NCI-H510A treated with DMSO at 0.1 percent for 48 hours (cell line): ENCODE data around the gene FRMPD4.
"Not testable (repeated sequence)": the region's sequence is repeated elsewhere in the genome, so short reads cannot be mapped to it uniquely, and the experiment has no call there.

Source experiments
- DNase-seq: peaks from one replicate; lab custom pipeline; 2025; lab: John Stamatoyannopoulos, UW

The FRMPD4 gene

GRCh38 chrX:12440246-12440645, 302.0 kb downstream of the FRMPD4 start:
- no peak for DNase-seq

- no peak for DNase-seq
These were observed 303.3 kb downstream of the FRMPD4 start for GRCh38 chrX:12441381-12442128.

- no peak for DNase-seq
These were observed 305.3 kb downstream of the FRMPD4 start for GRCh38 chrX:12443534-12444098.

- no peak for DNase-seq
These were observed 308.2 kb downstream of the FRMPD4 start for GRCh38 chrX:12446342-12447075.

GRCh38 chrX:12447448-12448064, 309.3 kb downstream of the FRMPD4 start:
- DNase-seq = no peak

GRCh38 chrX:12452268-12452667, 314.0 kb downstream of the FRMPD4 start:
- DNase-seq = no peak

- no peak for DNase-seq
These were observed 322.7 kb downstream of the FRMPD4 start for GRCh38 chrX:12460929-12461328.

- no peak for DNase-seq
These were observed 324.8 kb downstream of the FRMPD4 start for GRCh38 chrX:12463052-12463451.

GRCh38 chrX:12463873-12464272, 325.6 kb downstream of the FRMPD4 start:
- DNase-seq = no peak

- no peak for DNase-seq
These were observed 329.0 kb downstream of the FRMPD4 start for GRCh38 chrX:12467321-12467720.

GRCh38 chrX:12469296-12469695, 331.0 kb downstream of the FRMPD4 start:
- DNase-seq = no peak

- DNase-seq = no peak
These were observed 332.8 kb downstream of the FRMPD4 start for GRCh38 chrX:12471061-12471460.

GRCh38 chrX:12480956-12481355, 342.7 kb downstream of the FRMPD4 start:
- DNase-seq = no peak

GRCh38 chrX:12488220-12488619, 349.9 kb downstream of the FRMPD4 start:
- no peak for DNase-seq

- no peak for DNase-seq
These were observed 350.5 kb downstream of the FRMPD4 start for GRCh38 chrX:12488771-12489170.

GRCh38 chrX:12489341-12489740, 351.1 kb downstream of the FRMPD4 start:
- no peak for DNase-seq

- no peak for DNase-seq
These were observed 356.3 kb downstream of the FRMPD4 start for GRCh38 chrX:12494400-12495138.

GRCh38 chrX:12496343-12496742, 358.1 kb downstream of the FRMPD4 start:
- DNase-seq = no peak

- no peak for DNase-seq
These were observed 359.7 kb downstream of the FRMPD4 start for GRCh38 chrX:12497832-12498591.

- DNase-seq = no peak
These were observed 366.9 kb downstream of the FRMPD4 start for GRCh38 chrX:12505127-12505526.

GRCh38 chrX:12515384-12515783, 377.1 kb downstream of the FRMPD4 start:
- DNase-seq = not testable (repeated sequence)
